NCI-H2196 (cell line): ENCODE data around the gene CSNK1A1.
"Not testable (repeated sequence)": the region's sequence is repeated elsewhere in the genome, so short reads cannot be mapped to it uniquely, and the experiment has no call there.

Experiments used
- DNase-seq: peaks from one replicate; lab custom pipeline; 2025; ENCODE audit not compliant: unreplicated experiment; lab: John Stamatoyannopoulos, UW

CSNK1A1 gene

GRCh38 chr5:149532413-149532812 lies 18.8 kb downstream of the CSNK1A1 start:
- DNase-seq, result no peak

- DNase-seq, result no peak
These were observed 21.8 kb downstream of the CSNK1A1 start for GRCh38 chr5:149529463-149529862.

- DNase-seq, result no peak
These were observed 22.8 kb downstream of the CSNK1A1 start for GRCh38 chr5:149528281-149529060.

GRCh38 chr5:149526845-149527590 lies 24.2 kb downstream of the CSNK1A1 start:
- no peak for DNase-seq

GRCh38 chr5:149521739-149522685 lies 29.2 kb downstream of the CSNK1A1 start:
- DNase-seq, result no peak

- no peak for DNase-seq
These were observed 31.6 kb downstream of the CSNK1A1 start for GRCh38 chr5:149519601-149520000.

GRCh38 chr5:149518620-149519019 lies 32.6 kb downstream of the CSNK1A1 start:
- DNase-seq, result no peak

GRCh38 chr5:149517461-149518122 lies 33.6 kb downstream of the CSNK1A1 start:
- DNase-seq, result no peak

GRCh38 chr5:149514512-149514911 lies 36.7 kb downstream of the CSNK1A1 start:
- DNase-seq, result no peak

- not testable (repeated sequence) for DNase-seq
These were observed 37.8 kb downstream of the CSNK1A1 start for GRCh38 chr5:149513372-149513947.

- no peak for DNase-seq
These were observed 41.1 kb downstream of the CSNK1A1 start for GRCh38 chr5:149510136-149510535.

GRCh38 chr5:149504677-149505076 lies 46.6 kb downstream of the CSNK1A1 start:
- DNase-seq, result no peak

GRCh38 chr5:149503006-149503405 lies 48.2 kb downstream of the CSNK1A1 start:
- DNase-seq, result no peak

GRCh38 chr5:149500922-149501582 lies 50.2 kb downstream of the CSNK1A1 start:
- DNase-seq, result no peak

- DNase-seq, result no peak
These were observed 52.4 kb downstream of the CSNK1A1 start for GRCh38 chr5:149498724-149499336.

GRCh38 chr5:149497357-149497756 lies 53.9 kb downstream of the CSNK1A1 start:
- no peak for DNase-seq

GRCh38 chr5:149496917-149497316 lies 54.3 kb downstream of the CSNK1A1 start:
- no peak for DNase-seq

GRCh38 chr5:149496166-149496565 lies 55.1 kb downstream of the CSNK1A1 start:
- DNase-seq, result no peak

GRCh38 chr5:149495673-149496072 lies 55.6 kb downstream of the CSNK1A1 start:
- DNase-seq, result no peak
